Tibial nerve (tissue), 4 donors: Measurements from ENCODE around the gene ARID1B.

Source experiments
- CTCF ChIP-seq, 5 experiments: fragments of 200-600 bp in 3 of 5; fragments of 450-650 bp in 2 of 5; sonication (generic) in 3 of 5; IDR thresholded peaks; one replicate each; pipeline ENCODE4 v1.5.1; 2016 to 2019; ENCODE audit warnings: antibody characterized with exemption in 5 of 5, mild to moderate bottlenecking in 3 of 5, moderate library complexity in 2 of 5
- EP300 ChIP-seq, 2 donors: sonication (generic); formaldehyde crosslinking; IDR thresholded peaks; one replicate each; pipeline ENCODE4 v1.6.1; 2017; ENCODE audit warnings: antibody characterized with exemption in 2 of 2, mild to moderate bottlenecking in 1 of 2
- POLR2A ChIP-seq, 2 donors: fragments of 450-650 bp; IDR thresholded peaks; one replicate each; pipeline ENCODE4 v1.6.1; 2017; ENCODE audit warnings: antibody characterized with exemption in 2 of 2, mild to moderate bottlenecking in 2 of 2, moderate library complexity in 2 of 2

- TF ChIP-seq CTCF (IDR thresholded peaks at IDR 0.05), result no peak
- TF ChIP-seq POLR2A (IDR thresholded peaks at IDR 0.05), result no peak
- TF ChIP-seq EP300 (IDR thresholded peaks at IDR 0.05), result no peak
Observed at GRCh38 chr6:156731396-156731795, 45.8 kb upstream of the ARID1B start.
